HG02798 (cell line): Measurements from ENCODE around the gene OR2AJ1.
A peak's percentile ranks its signal among the peaks of the same experiment; 100 is the strongest.

ENCODE experiments used
- ATAC-seq: cut with Tn5 transposase; IDR thresholded peaks from one replicate; pipeline ENCODE4 v1.9.1; 2021; ENCODE audit warnings: mild to moderate bottlenecking; ENCODE audit not compliant: unreplicated experiment, poor library complexity

OR2AJ1 gene

GRCh38 chr1:247924868-247925267 lies at the start of gene OR2AJ1:
TSS of gene OR2AJ1 (plus strand) at chr1:247924889. CDS start at chr1:247933769, 8,880 bp downstream.
- ATAC-seq: no peak

GRCh38 chr1:247883346-247883745 lies 41.3 kb upstream of the OR2AJ1 start:
- no peak for ATAC-seq

- ATAC-seq: no peak
Observed at GRCh38 chr1:247884797-247885413, 39.8 kb upstream of the OR2AJ1 start.

- ATAC-seq: no peak
Observed at GRCh38 chr1:247895163-247895637, 29.5 kb upstream of the OR2AJ1 start, which contains the start of gene OR2W3. TSS of gene OR2W3 (plus strand) at chr1:247895587. CDS start at chr1:247895587, 0 bp downstream.

GRCh38 chr1:247895976-247896375 lies 28.7 kb upstream of the OR2AJ1 start:
- no peak for ATAC-seq

GRCh38 chr1:247904122-247904521 lies 20.6 kb upstream of the OR2AJ1 start:
- no peak for ATAC-seq

GRCh38 chr1:247905181-247905580 lies 19.5 kb upstream of the OR2AJ1 start:
- ATAC-seq: no peak

- ATAC-seq: no peak
Observed at GRCh38 chr1:247905910-247906503, 18.7 kb upstream of the OR2AJ1 start.

GRCh38 chr1:247906504-247907047 lies 18.1 kb upstream of the OR2AJ1 start:
- ATAC-seq: no peak

- no peak for ATAC-seq
Observed at GRCh38 chr1:247908766-247909165, 15.9 kb upstream of the OR2AJ1 start.

- no peak for ATAC-seq
Observed at GRCh38 chr1:247913786-247914185, 10.9 kb upstream of the OR2AJ1 start.

- no peak for ATAC-seq
Observed at GRCh38 chr1:247914941-247915662, 9.6 kb upstream of the OR2AJ1 start.

- no peak for ATAC-seq
Observed at GRCh38 chr1:247919952-247920351, 4.7 kb upstream of the OR2AJ1 start, which contains the start of gene OR2T8. TSS of gene OR2T8 (plus strand) at chr1:247920252. CDS start at chr1:247921018, 766 bp downstream.

- no peak for ATAC-seq
Observed at GRCh38 chr1:247923941-247924340, 748 bp upstream of the OR2AJ1 start.

- no peak for ATAC-seq
Observed at GRCh38 chr1:247933989-247934388, 9.3 kb downstream of the OR2AJ1 start.

- no peak for ATAC-seq
Observed at GRCh38 chr1:247935781-247936180, 11.1 kb downstream of the OR2AJ1 start.

GRCh38 chr1:247936415-247936814 lies 11.7 kb downstream of the OR2AJ1 start:
- ATAC-seq: no peak

- ATAC-seq: peak; percentile 100
Observed at GRCh38 chr1:247936965-247937734, 12.5 kb downstream of the OR2AJ1 start.

GRCh38 chr1:247942624-247943023 lies 17.9 kb downstream of the OR2AJ1 start:
- ATAC-seq: no peak

GRCh38 chr1:247948558-247948957 lies 23.9 kb downstream of the OR2AJ1 start, which contains the start of gene OR2L8:
TSS of gene OR2L8 (plus strand) at chr1:247948858. CDS start at chr1:247948858, 0 bp downstream.
- no peak for ATAC-seq
